Stimulated activated CD4-positive, alpha-beta T cell treated with anti-CD3 and anti-CD28 coated beads, Interleukin-1b, Interleukin-23, amount 100 ng/mL, for 4 hours (primary cell): ENCODE results near the gene COMMD2.
A peak's percentile ranks its signal among the peaks of the same experiment; 100 is the strongest.

Source experiments
- DNase-seq, 2 donors: peaks; one replicate each; pipeline ENCODE4 v3.0.0-alpha.2; 2020; ENCODE audit warnings: low read depth in 2 of 2

Gene COMMD2

GRCh38 chr3:149752051-149752787 lies at the start of gene COMMD2:
COMMD2 (minus strand) TSS chr3:149752489; CDS start chr3:149752444, 45 bp downstream.
- DNase-seq = peak; percentile 58 to 59

GRCh38 chr3:149801639-149802038 lies 49.4 kb upstream of the COMMD2 start:
- DNase-seq = no peak

- DNase-seq = no peak
These were observed 48.9 kb upstream of the COMMD2 start for GRCh38 chr3:149801195-149801594.

GRCh38 chr3:149800693-149801092 lies 48.4 kb upstream of the COMMD2 start:
- no peak for DNase-seq

- DNase-seq = no peak
These were observed 43.7 kb upstream of the COMMD2 start for GRCh38 chr3:149796026-149796425.

- no peak for DNase-seq
These were observed 40.4 kb upstream of the COMMD2 start, which contains the start of gene ANKUB1 for GRCh38 chr3:149792452-149793270. ANKUB1 (minus strand) TSS chr3:149792554; CDS start chr3:149792366, 188 bp downstream.

- DNase-seq = no peak
These were observed 38.4 kb upstream of the COMMD2 start for GRCh38 chr3:149790698-149791097.

GRCh38 chr3:149790268-149790667 lies 38.0 kb upstream of the COMMD2 start:
- DNase-seq = no peak

- DNase-seq = no peak
These were observed 31.9 kb upstream of the COMMD2 start for GRCh38 chr3:149784064-149784704.

GRCh38 chr3:149783576-149783975 lies 31.3 kb upstream of the COMMD2 start:
- no peak for DNase-seq

- no peak for DNase-seq
These were observed 29.5 kb upstream of the COMMD2 start for GRCh38 chr3:149781741-149782140.

- no peak for DNase-seq
These were observed 28.9 kb upstream of the COMMD2 start for GRCh38 chr3:149781211-149781610.

GRCh38 chr3:149777414-149778214 lies 25.3 kb upstream of the COMMD2 start:
- DNase-seq = no peak

- DNase-seq = no peak
These were observed 23.9 kb upstream of the COMMD2 start for GRCh38 chr3:149776170-149776569.

- no peak for DNase-seq
These were observed 20.6 kb upstream of the COMMD2 start for GRCh38 chr3:149772861-149773260.

GRCh38 chr3:149771652-149772271 lies 19.5 kb upstream of the COMMD2 start:
- peak; percentile 6 to 17 for DNase-seq

- no peak for DNase-seq
These were observed 18.0 kb upstream of the COMMD2 start for GRCh38 chr3:149770246-149770645.

- no peak for DNase-seq
These were observed 16.4 kb upstream of the COMMD2 start for GRCh38 chr3:149768704-149769103.

- no peak for DNase-seq
These were observed 15.4 kb upstream of the COMMD2 start for GRCh38 chr3:149767720-149768119.

- no peak for DNase-seq
These were observed 13.6 kb upstream of the COMMD2 start for GRCh38 chr3:149765762-149766334.

- DNase-seq = no peak
These were observed 12.0 kb upstream of the COMMD2 start for GRCh38 chr3:149764302-149764701.
